HAP-1 (cell line): ENCODE results near the gene ERCC4.

Source experiments
- DNase-seq, 2 experiments: peaks; one replicate each; pipeline ENCODE4 v3.0.0-alpha.2; 2016 to 2020; ENCODE audit warnings: low spot score in 2 of 2
- H3K27me3 ChIP-seq: fragments of 250-450 bp; sonication (Bioruptor Pico); 2 replicates; pipeline ENCODE4 v1.5.1; 2020; ENCODE audit warnings: low read depth, mild to moderate bottlenecking, moderate library complexity
- H3K36me3 ChIP-seq: fragments of 250-450 bp; sonication (Bioruptor Pico); replicated peaks from 2 replicates; pipeline ENCODE4 v1.5.1; 2020; ENCODE audit warnings: mild to moderate bottlenecking
- H3K4me1 ChIP-seq: fragments of 250-450 bp; sonication (Bioruptor Pico); 2 replicates; pipeline ENCODE4 v1.5.1; 2020; ENCODE audit warnings: mild to moderate bottlenecking
- H3K4me3 ChIP-seq: fragments of 250-450 bp; sonication (Bioruptor Pico); 2 replicates; pipeline ENCODE4 v1.5.1; 2020; ENCODE audit warnings: mild to moderate bottlenecking, moderate library complexity
- H3K9me3 ChIP-seq: fragments of 250-450 bp; sonication (Bioruptor Pico); 2 replicates; pipeline ENCODE4 v1.5.1; 2020; ENCODE audit warnings: mild to moderate bottlenecking, moderate library complexity
- in situ Hi-C: fragments of 300-500 bp; cut with MboI; formaldehyde crosslinking; loops from 3 replicates; pipeline ENCODE4 v1.14.3; 2020; ENCODE audit warnings: low sequenced_read_pairs, inconsistent platforms, mixed read lengths

Gene ERCC4

DNA sequence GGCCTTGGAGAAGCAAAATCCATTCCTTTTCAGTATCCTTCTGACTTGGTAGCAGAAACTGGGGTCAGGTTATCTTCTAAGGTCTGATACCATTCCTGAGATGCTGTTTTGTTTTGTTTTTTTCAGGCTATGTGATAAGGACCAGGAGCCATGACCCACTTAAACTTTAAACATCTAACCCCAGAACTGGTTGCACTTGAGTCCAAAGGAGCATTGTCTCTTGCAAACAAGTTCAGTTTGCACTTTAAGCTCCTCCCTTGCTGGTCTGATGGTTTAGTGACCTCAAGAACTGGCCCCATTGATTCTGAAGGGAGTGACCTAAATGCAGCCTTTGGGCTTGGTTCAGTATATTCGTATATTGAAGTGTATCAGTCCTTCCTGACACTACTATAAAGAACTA lies 75.2 kb downstream of the ERCC4 start:
- no peaks in the 10 kb centered on the region for H3K36me3 ChIP-seq
- no peaks in the 10 kb centered on the region for H3K9me3 ChIP-seq
- H3K27me3 ChIP-seq: no peaks in the 10 kb centered on the region
- no peak for DNase-seq
- no peaks in the 10 kb centered on the region for H3K4me1 ChIP-seq
- no peak overlapping the region for H3K4me3 ChIP-seq
- in situ Hi-C loops: no loop called here

DNA sequence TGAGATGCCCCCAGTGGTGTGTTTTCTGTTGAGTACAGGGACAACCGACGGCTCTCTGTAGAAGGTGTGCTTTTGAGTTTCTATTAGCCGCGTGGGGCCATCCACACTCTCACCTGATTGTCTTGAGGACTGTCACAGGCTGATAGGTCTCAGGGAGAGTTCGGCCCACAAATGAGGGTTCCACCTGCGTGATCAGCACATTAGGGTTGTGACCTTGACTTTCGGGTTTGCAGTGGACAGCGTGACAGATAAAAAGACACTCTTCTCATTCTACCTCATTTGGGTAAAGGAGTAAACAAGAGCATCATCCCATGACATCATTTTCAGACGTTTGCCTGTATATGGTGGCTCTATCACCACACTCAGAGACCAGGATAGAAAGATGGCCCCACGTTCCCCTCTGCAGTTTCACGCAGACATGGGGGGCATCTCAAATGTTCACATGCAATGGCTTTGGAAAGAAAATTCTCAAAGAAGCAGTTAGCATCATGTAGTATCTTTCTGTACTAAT lies 76.9 kb downstream of the ERCC4 start:
- in situ Hi-C loops: no loop called here
- Histone ChIP-seq H3K27me3 (no peaks in the 10 kb centered on the region), H3K9me3 (no peaks in the 10 kb centered on the region), H3K4me1 (no peaks in the 10 kb centered on the region), H3K4me3 (no peak overlapping the region), H3K36me3 (no peaks in the 10 kb centered on the region)
- DNase-seq: no peak

GRCh38 chr16:13997526-13997925 lies 77.6 kb downstream of the ERCC4 start:
- no peaks in the 10 kb centered on the region for H3K36me3 ChIP-seq
- in situ Hi-C loops: no loop called here
- no peaks in the 10 kb centered on the region for H3K9me3 ChIP-seq
- 0 out of 2 replicates have a peak, but pooled peaks cover 1% of the 10 kb centered on the region for H3K4me1 ChIP-seq
- H3K27me3 ChIP-seq: no peaks in the 10 kb centered on the region
- DNase-seq: no peak
- H3K4me3 ChIP-seq: no peak overlapping the region

- Histone ChIP-seq H3K4me1 (peaks cover 5% of the 10 kb centered on the region; the same call in 1 of the 2 replicates), H3K27me3 (no peaks in the 10 kb centered on the region), H3K36me3 (no peaks in the 10 kb centered on the region), H3K9me3 (no peaks in the 10 kb centered on the region), H3K4me3 (no peak overlapping the region)
- DNase-seq: no peak
- in situ Hi-C loops: no loop called here
Observed at GRCh38 chr16:13997933-13998332, 78.0 kb downstream of the ERCC4 start.

DNA sequence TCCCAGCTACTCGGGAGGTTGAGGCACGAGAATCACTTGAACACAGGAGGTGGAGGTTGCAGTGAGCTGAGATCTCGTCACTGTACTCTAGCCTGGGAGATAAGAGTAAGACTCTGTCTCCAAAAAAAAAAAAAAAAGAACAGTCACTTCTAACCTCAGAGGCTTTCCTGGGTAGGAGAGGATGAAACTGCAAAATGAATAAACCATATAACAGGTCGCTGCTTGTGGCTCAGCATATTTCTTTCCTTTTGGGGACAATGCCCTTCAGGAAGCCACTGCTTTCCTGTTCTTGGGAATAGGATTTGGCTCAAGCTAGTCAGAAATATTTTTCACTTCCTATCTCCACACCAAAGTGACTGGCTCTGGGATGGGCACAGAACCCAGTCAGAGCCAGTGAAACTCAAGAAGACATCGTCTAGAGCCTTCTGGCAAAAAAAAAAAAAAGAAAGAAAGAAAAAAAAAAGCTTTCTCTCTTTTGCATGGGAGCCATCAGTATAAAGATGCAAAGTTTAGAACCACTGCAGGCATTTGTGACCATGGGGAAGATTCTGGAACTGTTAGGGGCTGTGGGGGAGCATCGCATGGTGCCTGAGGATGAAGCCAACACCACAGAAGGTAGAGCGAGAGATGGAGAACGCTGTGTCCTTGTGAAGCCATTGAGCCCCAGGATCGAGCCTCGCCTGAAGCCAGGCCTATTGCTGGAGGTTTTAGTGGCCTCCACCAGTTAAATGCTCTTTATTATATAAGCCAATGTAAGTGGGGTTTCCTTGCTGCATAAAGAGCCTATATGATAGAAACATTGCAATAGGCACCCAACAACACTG lies 79.3 kb downstream of the ERCC4 start:
- no peaks in the 10 kb centered on the region for H3K36me3 ChIP-seq
- no peaks in the 10 kb centered on the region for H3K27me3 ChIP-seq
- in situ Hi-C loops: no loop called here
- no peaks in the 10 kb centered on the region for H3K9me3 ChIP-seq
- DNase-seq: no peak
- no peak overlapping the region for H3K4me3 ChIP-seq
- H3K4me1 ChIP-seq: peaks cover 9% of the 10 kb centered on the region; the same call in 1 of the 2 replicates

- Histone ChIP-seq H3K36me3 (no peaks in the 10 kb centered on the region), H3K4me1 (peaks cover 9% of the 10 kb centered on the region; the same call in 1 of the 2 replicates), H3K27me3 (no peaks in the 10 kb centered on the region), H3K4me3 (no peak overlapping the region), H3K9me3 (no peaks in the 10 kb centered on the region)
- in situ Hi-C loops: no loop called here
- no peak for DNase-seq
Observed at GRCh38 chr16:13999895-14000425, 80.0 kb downstream of the ERCC4 start.

DNA sequence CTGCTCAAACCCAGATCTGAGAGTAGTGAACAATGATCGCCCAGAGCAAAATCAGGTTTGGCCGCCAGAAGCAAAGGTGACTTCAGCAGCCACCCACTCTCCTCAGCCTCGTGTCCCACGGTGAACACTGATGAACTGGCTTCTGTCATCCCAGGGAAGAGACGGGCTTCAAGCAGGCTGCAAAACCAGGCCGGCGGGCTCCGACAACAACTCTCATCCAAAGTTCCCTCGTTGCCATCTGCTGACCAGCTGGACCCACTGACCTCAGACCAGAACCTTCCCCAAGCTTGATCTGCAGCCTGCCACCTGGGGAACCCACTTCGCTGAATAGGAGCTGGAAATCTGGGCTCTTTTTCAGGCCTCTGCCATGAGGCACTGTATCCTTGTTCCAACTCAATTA lies 81.6 kb downstream of the ERCC4 start:
- in situ Hi-C loops: no loop called here
- Histone ChIP-seq H3K4me3 (no peak overlapping the region), H3K9me3 (no peaks in the 10 kb centered on the region), H3K4me1 (peaks cover 9% of the 10 kb centered on the region; the same call in 1 of the 2 replicates), H3K36me3 (no peaks in the 10 kb centered on the region), H3K27me3 (no peaks in the 10 kb centered on the region)
- DNase-seq: no peak
